Measurements from ENCODE around the gene ANKS6. TPM values are rescaled to one million over a fixed set of nuclear protein-coding genes. Genes with fewer than 3 reads are reported as not detected.

The ANKS6 gene
- total RNA-seq, 1 donor from 2014 or later = 6.3 TPM

GRCh38 chr9:98774746-98775145, 21.6 kb downstream of the ANKS6 start:
- intact Hi-C loops (cut with micrococcal nuclease) = no loop called here

- intact Hi-C loops (cut with micrococcal nuclease) = no loop called here
Measured at GRCh38 chr9:98773721-98774120, 22.6 kb downstream of the ANKS6 start.

- intact Hi-C loops (cut with micrococcal nuclease) = no loop called here
Measured at GRCh38 chr9:98772364-98773155, 23.8 kb downstream of the ANKS6 start.

GRCh38 chr9:98771209-98771874, 25.0 kb downstream of the ANKS6 start:
- intact Hi-C loops (cut with micrococcal nuclease) = no loop called here

- intact Hi-C loops (cut with micrococcal nuclease) = no loop called here
Measured at GRCh38 chr9:98770717-98771116, 25.6 kb downstream of the ANKS6 start.

DNA sequence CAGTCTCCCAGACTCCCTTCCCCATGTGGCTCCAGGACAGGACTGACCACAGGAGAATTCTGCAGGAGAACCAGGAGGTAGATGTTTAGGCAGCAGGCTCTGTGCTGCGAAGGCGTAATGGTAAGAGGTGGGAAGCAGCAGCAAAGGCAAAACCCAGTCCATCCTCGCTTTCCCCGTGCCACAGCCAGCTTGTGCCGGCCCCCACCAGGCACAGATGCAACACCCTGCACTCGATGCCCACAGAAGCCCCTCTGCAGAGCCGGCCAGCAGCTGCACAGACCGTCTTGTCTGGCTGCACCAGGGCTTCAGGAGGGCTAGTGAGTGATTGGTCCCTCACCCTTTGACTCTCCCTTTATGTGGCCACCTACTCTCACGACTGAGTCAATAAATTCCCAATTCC, 28.0 kb downstream of the ANKS6 start:
- intact Hi-C loops (cut with micrococcal nuclease) = no loop called here

- intact Hi-C loops (cut with micrococcal nuclease) = no loop called here
Measured at GRCh38 chr9:98767915-98768314, 28.4 kb downstream of the ANKS6 start.

- intact Hi-C loops (cut with micrococcal nuclease) = no loop called here
Measured at GRCh38 chr9:98767196-98767595, 29.2 kb downstream of the ANKS6 start.

GRCh38 chr9:98766586-98766985, 29.8 kb downstream of the ANKS6 start:
- intact Hi-C loops (cut with micrococcal nuclease) = no loop called here

DNA sequence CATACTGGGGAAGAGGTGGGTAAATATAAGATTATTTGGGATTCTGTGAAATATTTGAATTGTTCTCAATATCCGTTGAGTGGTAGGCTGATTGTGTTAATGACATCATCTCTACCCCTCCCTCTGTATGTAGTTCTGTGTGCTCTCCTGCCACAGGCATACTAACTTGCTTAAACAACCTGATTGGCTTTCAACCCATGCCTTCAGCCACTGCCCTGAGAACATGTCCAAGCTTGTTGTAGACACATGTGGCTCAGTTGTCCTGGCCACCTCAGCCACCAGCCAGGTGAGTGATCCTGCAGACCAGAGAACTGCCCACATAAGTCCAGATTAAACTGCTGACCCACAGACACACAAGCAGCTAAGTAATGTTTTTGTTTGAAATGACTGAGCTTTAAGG, 31.1 kb downstream of the ANKS6 start:
- intact Hi-C loops (cut with micrococcal nuclease) = no loop called here

GRCh38 chr9:98763986-98764745, 32.2 kb downstream of the ANKS6 start:
- intact Hi-C loops (cut with micrococcal nuclease) = no loop called here

DNA sequence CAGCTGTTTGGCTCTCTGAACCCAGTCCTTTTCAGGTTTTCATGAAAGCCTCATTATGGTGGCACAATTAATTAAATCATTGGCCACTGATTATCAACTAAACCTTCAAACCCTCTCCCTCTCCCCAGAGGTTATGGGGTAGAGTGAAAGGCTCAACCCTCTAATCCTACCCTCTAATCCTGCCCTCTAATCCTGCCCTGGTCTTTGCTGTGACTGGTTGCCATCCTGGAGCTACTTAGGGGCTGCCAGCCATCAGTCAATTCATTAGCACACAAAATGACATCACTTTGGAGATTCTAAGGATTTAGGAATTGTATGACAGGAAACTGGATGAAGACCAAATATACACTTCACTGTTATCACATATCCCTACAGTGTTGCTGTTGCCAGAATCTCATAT, 36.1 kb downstream of the ANKS6 start:
- intact Hi-C loops (cut with micrococcal nuclease) = no loop called here

- intact Hi-C loops (cut with micrococcal nuclease) = no loop called here
Measured at GRCh38 chr9:98755006-98755618, 41.2 kb downstream of the ANKS6 start.

DNA sequence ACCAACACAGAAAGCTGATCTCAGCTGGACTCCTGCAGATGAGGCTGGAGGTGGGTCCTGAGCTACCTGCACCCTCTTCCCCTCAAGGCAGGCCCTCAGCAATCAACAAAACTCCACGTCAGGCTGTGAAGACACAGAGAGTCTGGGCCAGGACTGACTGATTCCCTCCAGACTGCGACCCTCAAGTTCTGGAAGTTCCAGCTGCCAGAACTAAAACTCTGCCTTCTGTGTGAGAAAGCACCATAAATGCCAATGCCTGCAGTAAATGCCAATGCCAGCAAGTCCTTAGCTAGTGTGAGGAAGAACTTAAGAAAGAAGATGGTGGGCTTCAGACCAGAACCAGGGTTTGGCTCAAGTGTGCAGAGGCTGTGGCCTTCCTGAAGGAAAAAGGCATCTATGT, 45.1 kb downstream of the ANKS6 start:
- intact Hi-C loops (cut with micrococcal nuclease) = no loop called here

- intact Hi-C loops (cut with micrococcal nuclease) = no loop called here
Measured at GRCh38 chr9:98750364-98751060, 45.8 kb downstream of the ANKS6 start.

DNA sequence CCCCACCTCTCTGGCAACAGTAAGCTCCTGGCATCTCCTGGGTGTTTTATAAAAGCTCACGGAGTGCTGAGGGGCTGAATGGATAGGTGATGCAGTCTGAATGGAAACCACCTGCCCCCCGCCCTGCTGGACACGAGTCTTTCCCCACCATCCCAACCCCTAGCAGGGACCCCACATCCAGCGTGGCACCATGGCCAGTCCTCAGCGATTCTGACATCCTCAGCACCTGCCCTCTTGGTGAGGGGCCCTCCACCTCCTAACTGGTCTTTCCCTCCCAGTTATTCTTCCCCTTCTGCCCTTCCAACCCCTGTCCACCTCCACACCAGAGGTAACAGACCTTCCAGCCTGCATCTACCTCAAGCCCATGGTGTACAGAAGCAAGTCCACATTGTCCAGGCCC, 48.9 kb downstream of the ANKS6 start:
- intact Hi-C loops (cut with micrococcal nuclease) = no loop called here

DNA sequence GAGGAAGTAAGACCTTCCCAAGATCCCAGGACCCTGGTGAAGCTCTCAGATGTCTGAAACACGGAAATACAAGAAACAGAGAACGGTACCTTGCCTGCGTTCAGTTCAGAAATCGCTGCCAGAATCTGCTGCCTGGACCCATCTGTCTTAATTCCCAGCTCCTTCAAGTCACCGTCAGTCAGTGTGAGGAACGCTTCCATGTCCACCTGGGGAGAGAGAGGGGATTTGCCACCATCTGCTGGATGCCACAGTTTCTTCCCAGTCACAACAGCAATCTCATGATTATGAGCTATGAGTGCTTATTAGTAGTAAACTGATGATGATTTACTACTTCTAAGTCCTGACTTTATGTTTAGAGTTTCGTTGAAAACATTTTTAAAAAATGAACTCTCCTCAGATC, 50.9 kb downstream of the ANKS6 start:
- intact Hi-C loops (cut with micrococcal nuclease) = no loop called here

- intact Hi-C loops (cut with micrococcal nuclease) = no loop called here
Measured at GRCh38 chr9:98743818-98744611, 52.3 kb downstream of the ANKS6 start.

- intact Hi-C loops (cut with micrococcal nuclease) = no loop called here
Measured at GRCh38 chr9:98743329-98743728, 53.0 kb downstream of the ANKS6 start.

Measured in T-helper 2 cell treated with Interferon-gamma antibody and Interleukin-4, amounts not matched to agents 100 ng/mL and 5 ng/mL, for 36 hours (primary cell).